H1 (cell line): ENCODE results near the gene HSD17B3. TPM values are rescaled to one million over a fixed set of nuclear protein-coding genes. Genes with fewer than 3 reads are reported as not detected.

ENCODE experiments used
- CTCF ChIA-PET: fragments of 300-600 bp; sonication (Branson Sonifier 250); formaldehyde crosslinking; loops from one replicate; lab custom pipeline; 2021; ENCODE audit not compliant: partially characterized antibody; lab: Charles Lee
- POLR2A ChIA-PET: fragments of 300-600 bp; sonication (Branson Sonifier 250); formaldehyde crosslinking; loops from one replicate; lab custom pipeline; 2021; ENCODE audit warnings: inconsistent platforms; ENCODE audit not compliant: partially characterized antibody; lab: Charles Lee
- DNase-seq, 2 experiments: peaks; one replicate each; pipeline versions ENCODE4 v3.0.0 to v3.0.0-alpha.2; 2010 to 2022; ENCODE audit warnings: low spot score in 2 of 2, low read depth in 1 of 2, mixed read lengths in 1 of 2
- FAIRE-seq: peaks from 2 replicates; lab custom pipeline; 2011; peaks lifted over from hg19 to GRCh38; lab: Jason Lieb, UNC
- H2AFZ ChIP-seq: 2 replicates; pipeline ENCODE4 v1.8.1; 2012; ENCODE audit warnings: low read length, inconsistent platforms
- H2AK5ac ChIP-seq: 2 replicates; pipeline ENCODE4 v1.6.1; 2013; ENCODE audit warnings: low read depth, low read length
- H2BK120ac ChIP-seq: replicated peaks from 2 replicates; pipeline ENCODE3; 2013; ENCODE audit warnings: low read depth, low read length, inconsistent platforms
- H2BK12ac ChIP-seq: 2 replicates; pipeline ENCODE4 v1.6.1; 2013; ENCODE audit warnings: low read depth, low read length
- H2BK15ac ChIP-seq: 2 replicates; pipeline ENCODE4 v1.6.1; 2013; ENCODE audit warnings: low read length
- H2BK20ac ChIP-seq: 2 replicates; pipeline ENCODE4 v1.6.1; 2013; ENCODE audit warnings: low read length
- H2BK5ac ChIP-seq: 2 replicates; pipeline ENCODE4 v1.6.1; 2013; ENCODE audit warnings: low read depth, low read length
- H3K14ac ChIP-seq: 2 replicates; pipeline ENCODE4 v1.6.1; 2013; ENCODE audit warnings: inconsistent platforms; ENCODE audit not compliant: insufficient read length
- H3K18ac ChIP-seq: 2 replicates; pipeline ENCODE4 v1.6.1; 2013; ENCODE audit warnings: low read length; ENCODE audit errors: extremely low read depth
- H3K23ac ChIP-seq: 2 replicates; pipeline ENCODE4 v1.6.1; 2013; ENCODE audit warnings: inconsistent platforms; ENCODE audit not compliant: insufficient read length
- H3K23me2 ChIP-seq: 2 replicates; pipeline ENCODE4 v1.6.1; 2013; ENCODE audit warnings: low read depth, low read length
- H3K27ac ChIP-seq: 2 replicates; pipeline ENCODE4 v1.6.1; 2011; ENCODE audit warnings: low read depth, low read length, inconsistent platforms
- H3K27me3 ChIP-seq, 4 experiments: replicated peaks in 1 of 4; 1 replicate in 1 of 4; 2 replicates in 3 of 4; pipeline versions ENCODE4 v1.6.1 to v1.8.1; 2011 to 2013; ENCODE audit warnings: low read length in 3 of 4, mild to moderate bottlenecking in 3 of 4, inconsistent platforms in 2 of 4, mixed read lengths in 2 of 4, moderate library complexity in 1 of 4; ENCODE audit not compliant: control insufficient read depth in 3 of 4, insufficient read depth in 3 of 4; ENCODE audit errors: extremely low read depth in 1 of 4
- H3K36me3 ChIP-seq, 4 experiments: 2 replicates each; pipeline versions ENCODE4 v1.6.1 to v1.8.1; 2011 to 2013; ENCODE audit warnings: mild to moderate bottlenecking in 4 of 4, low read length in 3 of 4, moderate library complexity in 2 of 4, control low read depth in 1 of 4, inconsistent platforms in 1 of 4; ENCODE audit not compliant: insufficient read depth in 4 of 4, control insufficient read depth in 2 of 4
- H3K4ac ChIP-seq: replicated peaks from 2 replicates; pipeline ENCODE3; 2013; ENCODE audit warnings: low read length, low read depth, mixed read lengths, inconsistent platforms; ENCODE audit not compliant: insufficient read length
- H3K4me1 ChIP-seq, 4 experiments: replicated peaks in 1 of 4; 1 replicate in 1 of 4; 2 replicates in 3 of 4; pipeline versions ENCODE4 v1.6.1 to v1.8.1; 2011 to 2013; ENCODE audit warnings: low read length in 3 of 4, inconsistent platforms in 2 of 4, mixed read lengths in 1 of 4; ENCODE audit not compliant: insufficient read depth in 4 of 4, control insufficient read depth in 3 of 4
- H3K4me2 ChIP-seq, 2 experiments: 2 replicates each; pipeline versions ENCODE4 v1.6.1 to v1.8.1; 2011 to 2013; ENCODE audit warnings: low read depth in 2 of 2, low read length in 2 of 2, control low read depth in 1 of 2, inconsistent platforms in 1 of 2, mild to moderate bottlenecking in 1 of 2; ENCODE audit not compliant: insufficient read depth in 1 of 2
- H3K4me3 ChIP-seq, 4 experiments: fragments of 200-600, 300-600 bp in 1 of 4; sonication (generic), shearing (Covaris generic), sonication (Bioruptor Twin) in 1 of 4; 2 replicates each; pipeline versions ENCODE4 v1.5.1 to v1.8.1; 2011 to 2016; ENCODE audit warnings: low read length in 4 of 4, low read depth in 3 of 4, control low read depth in 2 of 4, inconsistent platforms in 2 of 4, mild to moderate bottlenecking in 2 of 4, mixed read lengths in 1 of 4, moderate library complexity in 1 of 4; ENCODE audit not compliant: insufficient read depth in 2 of 4; ENCODE audit errors: extremely low read depth in 1 of 4
- H3K56ac ChIP-seq: replicated peaks from 2 replicates; pipeline ENCODE3; 2013; ENCODE audit warnings: low read depth, mild to moderate bottlenecking, mixed read lengths, low read length, inconsistent platforms; ENCODE audit not compliant: insufficient read length
- H3K79me1 ChIP-seq: 2 replicates; pipeline ENCODE4 v1.6.1; 2013; ENCODE audit warnings: low read depth, low read length, control low read depth
- H3K79me2 ChIP-seq, 2 experiments: 2 replicates each; pipeline versions ENCODE4 v1.6.1 to v1.8.1; 2012 to 2013; ENCODE audit warnings: low read length in 2 of 2, mild to moderate bottlenecking in 2 of 2, inconsistent platforms in 1 of 2; ENCODE audit not compliant: insufficient read depth in 2 of 2, control insufficient read depth in 1 of 2
- H3K9ac ChIP-seq, 4 experiments: replicated peaks in 1 of 4; 1 replicate in 1 of 4; 2 replicates in 3 of 4; pipeline versions ENCODE4 v1.6.1 to v1.8.1; 2011 to 2013; ENCODE audit warnings: low read depth in 3 of 4, low read length in 3 of 4, control low read depth in 2 of 4, mild to moderate bottlenecking in 2 of 4, moderate library complexity in 2 of 4, inconsistent platforms in 1 of 4; ENCODE audit errors: extremely low read depth in 1 of 4
- H3K9me3 ChIP-seq, 2 experiments: 2 replicates each; pipeline versions ENCODE4 v1.6.1 to v1.8.1; 2012 to 2013; ENCODE audit warnings: mild to moderate bottlenecking in 2 of 2, moderate library complexity in 2 of 2, control low read depth in 1 of 2, inconsistent platforms in 1 of 2, low read depth in 1 of 2, low read length in 1 of 2, mixed read lengths in 1 of 2; ENCODE audit not compliant: insufficient read depth in 2 of 2
- H4K20me1 ChIP-seq, 2 experiments: replicated peaks in 1 of 2; 2 replicates each; pipeline versions ENCODE3 to v1.8.1; 2011 to 2013; ENCODE audit warnings: inconsistent platforms in 2 of 2, low read length in 2 of 2, mild to moderate bottlenecking in 1 of 2; ENCODE audit not compliant: insufficient read depth in 2 of 2, control insufficient read depth in 1 of 2
- H4K5ac ChIP-seq: 2 replicates; pipeline ENCODE4 v1.6.1; 2013; ENCODE audit warnings: low read length, low read depth, mixed read lengths, inconsistent platforms; ENCODE audit not compliant: insufficient read length
- H4K8ac ChIP-seq: 2 replicates; pipeline ENCODE4 v1.8.0; 2013; ENCODE audit warnings: mild to moderate bottlenecking, moderate library complexity, low read length, inconsistent platforms; ENCODE audit not compliant: insufficient read depth; ENCODE audit errors: extremely low read depth
- H4K91ac ChIP-seq: replicated peaks from 2 replicates; pipeline ENCODE3; 2013; ENCODE audit warnings: low read length, mixed read lengths, inconsistent platforms; ENCODE audit not compliant: insufficient read length
- WGBS, 2 experiments: shearing (Covaris generic) in 1 of 2; methylation state at CpG; one replicate each; pipeline versions ENCODE4 v1.1.6 to v1.1.7; 2013 to 2015; ENCODE audit warnings: low lambda C conversion rate in 2 of 2, mixed read lengths in 2 of 2, inconsistent platforms in 1 of 2, low coverage in 1 of 2, missing lambda C conversion rate in 1 of 2; ENCODE audit not compliant: insufficient replicate concordance in 2 of 2, insufficient coverage in 1 of 2, insufficient read length in 1 of 2; ENCODE audit errors: extremely low coverage in 1 of 2, missing lambda C conversion rate in 1 of 2; 5-methylcytosine and 5-hydroxymethylcytosine counted together
- polyA plus RNA-seq, 7 experiments: library from polyadenylated mRNA; depleted of rRNA in 3 of 7; stranded (reverse) in 5 of 7; unstranded in 2 of 7; fragments of >200 nt in 5 of 7; fragments of 200-250 nt in 2 of 7; gene quantifications; 1 replicate in 5 of 7; 2 replicates in 1 of 7; 4 replicates in 1 of 7; pipeline versions ENCODE4 v1.2.1 to v1.2.3, GENCODE V29; 2011 to 2013; ENCODE audit warnings: missing spikeins in 2 of 7, mixed read lengths in 2 of 7
- total RNA-seq: library from RNA; stranded (reverse); fragmentation: NEBNext Ultra II Directional; extraction: Animal tissue kit (Norgen Biotek cat#: 25700); gene quantifications from 2 replicates; pipeline ENCODE4 v1.2.1, GENCODE V29; 2021

The HSD17B3 gene
- total and polyA plus RNA-seq, 2 of the 8 experiments (the other 6 are each of a cell fraction or from before 2014, with no cell fraction given) = not detected

DNA sequence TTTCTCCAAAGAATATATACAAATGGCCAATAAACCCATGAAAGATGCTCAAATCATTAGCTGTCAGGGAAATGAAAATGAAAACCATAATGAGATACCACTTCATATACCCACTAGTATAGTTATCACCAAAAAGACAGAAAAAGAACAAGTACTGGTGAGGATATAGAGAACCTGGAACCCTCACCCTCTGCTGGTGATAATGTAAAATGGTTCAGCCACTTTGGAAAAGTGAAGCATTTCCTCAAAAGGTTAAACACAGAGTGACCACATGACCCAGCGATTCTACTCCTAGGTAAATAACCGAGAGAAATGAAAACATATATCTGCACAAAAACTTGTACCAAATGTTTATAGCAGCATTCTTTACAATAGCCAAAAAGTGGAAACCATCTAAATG, 72.0 kb downstream of the HSD17B3 start:
- no peak overlapping the region for H3K4me3 ChIP-seq
- no peak overlapping the region for H3K4me2 ChIP-seq
- DNase-seq (no peak), FAIRE-seq (no peak)
- H4K20me1 ChIP-seq = no peaks in the 10 kb centered on the region
- no peak overlapping the region for H2BK12ac ChIP-seq
- ChIA-PET POLR2A (no interaction called here), CTCF (interaction anchor here (0.6 to 1.1 kb wide), 2 partner anchors 90 to 1656 kb away, joined by 3 read pairs; no protein-coding TSS in a partner anchor)
- H2BK20ac ChIP-seq = no peak overlapping the region
- no peak overlapping the region for H2AFZ ChIP-seq
- no peaks in the 10 kb centered on the region for H3K27me3 ChIP-seq
- H3K23ac ChIP-seq = no peak overlapping the region
- no peak overlapping the region for H2BK15ac ChIP-seq
- H2BK120ac ChIP-seq = no peak overlapping the region
- no peak overlapping the region for H2BK5ac ChIP-seq
- H3K4me1 ChIP-seq = no peaks in the 10 kb centered on the region
- H4K91ac ChIP-seq = no peak overlapping the region
- no peaks in the 10 kb centered on the region; a peak in 2 of 4 replicates for H3K9me3 ChIP-seq
- H3K79me2 ChIP-seq = no peaks in the 10 kb centered on the region
- H3K14ac ChIP-seq = no peak overlapping the region
- no peak overlapping the region for H3K9ac ChIP-seq
- no peaks in the 10 kb centered on the region for H3K23me2 ChIP-seq
- no peak overlapping the region for H3K56ac ChIP-seq
- no peaks in the 10 kb centered on the region for H3K36me3 ChIP-seq
- H4K5ac ChIP-seq = no peak overlapping the region
- H2AK5ac ChIP-seq = no peak overlapping the region
- 85% methylated on average over 2 of the region's 2 CpGs; no CpG with 5 or more reads in 1 of the 2 experiments for WGBS, 2 experiments
- no peak overlapping the region for H3K4ac ChIP-seq
- no peak overlapping the region for H3K18ac ChIP-seq
- H3K27ac ChIP-seq = no peak overlapping the region
- H3K79me1 ChIP-seq = no peaks in the 10 kb centered on the region
- H4K8ac ChIP-seq = no peak overlapping the region
